A549 treated with CpdA at 1 μM for 4 hours (cell line): Measurements from ENCODE around the gene CST9. TPM values are rescaled to one million over a fixed set of nuclear protein-coding genes. Genes with fewer than 3 reads are reported as not detected.

Experiments used
- total RNA-seq: library from RNA; stranded (reverse); fragments of 200-300 nt; extraction: Qiagen RNA extraction; gene quantifications from 5 replicates; pipeline ENCODE4 v1.2.3, GENCODE V29; 2022; ENCODE audit warnings: low read depth

Gene CST9
- not detected in 5 replicates for total RNA-seq

GRCh38 chr20:23605867-23606651 is at the start of gene CST9:
CST9 (minus strand) TSS chr20:23605917; CDS start chr20:23605864, 53 bp downstream.

GRCh38 chr20:23637282-23638221 is 31.8 kb upstream of the CST9 start, which contains the start of gene CST3:
CST3 (minus strand) TSS chr20:23637955; CDS start chr20:23637862, 93 bp downstream.

GRCh38 chr20:23568320-23568970 is 37.3 kb downstream of the CST9 start, which contains the start of gene CST9L:
CST9L (minus strand) TSS chr20:23568484; CDS start chr20:23568450, 34 bp downstream.

Other genes with a start within 250 kb of the CST9 start
- gene GZF1, start 243.7 kb downstream of the CST9 start, total RNA-seq, result 7.8 to 11.6 TPM (median 9.5 TPM) in 5 replicates
- 2.8 to 4.1 TPM (median 3.6 TPM) in 5 replicates for gene NAPB, start 184.4 kb downstream of the CST9 start, total RNA-seq
- gene CSTL1, start 166.2 kb downstream of the CST9 start, total RNA-seq, result not detected in 5 replicates
- not detected in 5 replicates for gene CST11, start 153.0 kb downstream of the CST9 start, total RNA-seq
- gene CST8, start 114.8 kb downstream of the CST9 start, total RNA-seq, result not detected in 5 replicates
- gene CST9L, start 37.4 kb downstream of the CST9 start, total RNA-seq, result not detected in 5 replicates
- 206 to 378 TPM (median 367 TPM) in 5 replicates for gene CST3, start 32.0 kb upstream of the CST9 start, total RNA-seq
- gene CST4, start 83.1 kb upstream of the CST9 start, total RNA-seq, result not detected in 5 replicates
- gene CST1, start 145.0 kb upstream of the CST9 start, total RNA-seq, result 1.3 to 2.0 TPM (median 1.6 TPM) in 5 replicates
- gene CST2, start 220.8 kb upstream of the CST9 start, total RNA-seq, result 0.22 to 0.44 TPM (median 0.39 TPM) in 3 of 5 replicates, not detected in the others